HL-60 (cell line): Measurements from ENCODE around the gene IVD.

Source experiments
- CTCF ChIP-seq: IDR thresholded peaks from one replicate; pipeline ENCODE4 v1.5.1; 2011; ENCODE audit warnings: low read length, control low read depth, inconsistent platforms; ENCODE audit not compliant: insufficient read depth
- GABPA ChIP-seq: IDR thresholded peaks from 2 replicates; pipeline ENCODE4 v1.6.1; 2012; ENCODE audit warnings: low read depth
- POLR2AphosphoS5 ChIP-seq: IDR thresholded peaks from 2 replicates; pipeline ENCODE4 v1.6.1; 2012; ENCODE audit warnings: low read depth
- SPI1 ChIP-seq: IDR thresholded peaks from 2 replicates; pipeline ENCODE4 v1.6.1; 2012; ENCODE audit warnings: low read depth, mild to moderate bottlenecking, borderline replicate concordance

GRCh38 chr15:40420793-40421192 lies 15.2 kb downstream of the IVD start:
- no peak for TF ChIP-seq CTCF
- no peak for TF ChIP-seq POLR2AphosphoS5
- TF ChIP-seq GABPA, result no peak
- TF ChIP-seq SPI1, result no peak
